Neural progenitor cell (in vitro differentiated cells): ENCODE results near the gene SLC4A8.

ENCODE experiments used
- CTCF ChIP-seq: fragments of 200-600 bp; sonication (generic); IDR thresholded peaks from 2 replicates; pipeline ENCODE4 v1.5.1; 2017; ENCODE audit warnings: antibody characterized with exemption, mild to moderate bottlenecking
- EZH2 ChIP-seq: fragments of 200-600 bp; sonication (generic); IDR thresholded peaks from 2 replicates; pipeline ENCODE4 v1.6.1; 2017; ENCODE audit warnings: antibody characterized with exemption, mild to moderate bottlenecking, moderate library complexity

- TF ChIP-seq EZH2 (no peak), CTCF (no peak)
These were observed 125.0 kb downstream of the SLC4A8 start for GRCh38 chr12:51549637-51550036.
